IPS-18a (cell line): Measurements from ENCODE around the gene TEX26.

Experiments
- H3K27ac ChIP-seq: one replicate; pipeline ENCODE4 v1.5.1; 2013; ENCODE audit warnings: low read length
- H3K27me3 ChIP-seq: one replicate; pipeline ENCODE4 v1.6.1; 2013; ENCODE audit warnings: mild to moderate bottlenecking, low read length; ENCODE audit not compliant: control insufficient read depth, insufficient read depth
- H3K36me3 ChIP-seq: one replicate; pipeline ENCODE4 v1.6.1; 2013; ENCODE audit warnings: low read depth, low read length; ENCODE audit not compliant: control insufficient read depth
- H3K4me1 ChIP-seq: one replicate; pipeline ENCODE4 v1.6.1; 2013; ENCODE audit warnings: low read depth, low read length; ENCODE audit not compliant: control insufficient read depth
- H3K4me3 ChIP-seq: one replicate; pipeline ENCODE4 v1.5.1; 2013; ENCODE audit warnings: low read length
- H3K9ac ChIP-seq: one replicate; pipeline ENCODE4 v1.6.1; 2013; ENCODE audit warnings: mild to moderate bottlenecking, low read length, moderate library complexity
- H3K9me3 ChIP-seq: one replicate; pipeline ENCODE4 v1.6.1; 2013; ENCODE audit warnings: low read depth, low read length; ENCODE audit not compliant: control insufficient read depth

Gene TEX26

DNA sequence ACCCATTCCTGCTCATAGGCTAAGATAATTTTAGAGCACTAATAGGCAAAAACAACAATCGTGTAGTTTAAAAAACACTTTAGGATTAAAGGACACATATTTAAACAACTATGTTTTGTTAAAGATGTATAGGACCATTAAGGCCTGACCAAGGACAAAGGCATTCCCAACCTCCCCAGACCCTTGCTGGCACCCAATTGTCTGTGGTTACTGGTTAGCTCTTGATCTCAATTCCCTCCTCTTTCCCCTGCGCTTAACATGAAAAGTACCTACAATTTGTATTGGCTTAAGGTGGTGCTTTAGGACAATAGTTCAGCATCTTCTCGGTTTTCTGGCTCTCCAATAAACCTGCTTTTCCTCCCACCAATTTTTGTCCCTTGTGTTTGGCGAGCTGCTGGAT is 51.0 kb downstream of the TEX26 start:
- H3K9me3 ChIP-seq, result no peaks in the 10 kb centered on the region
- no peak overlapping the region for H3K27ac ChIP-seq
- H3K4me3 ChIP-seq, result no peak overlapping the region
- H3K4me1 ChIP-seq, result peaks cover 15% of the 10 kb centered on the region
- no peak overlapping the region for H3K9ac ChIP-seq
- H3K27me3 ChIP-seq, result no peaks in the 10 kb centered on the region
- no peaks in the 10 kb centered on the region for H3K36me3 ChIP-seq

DNA sequence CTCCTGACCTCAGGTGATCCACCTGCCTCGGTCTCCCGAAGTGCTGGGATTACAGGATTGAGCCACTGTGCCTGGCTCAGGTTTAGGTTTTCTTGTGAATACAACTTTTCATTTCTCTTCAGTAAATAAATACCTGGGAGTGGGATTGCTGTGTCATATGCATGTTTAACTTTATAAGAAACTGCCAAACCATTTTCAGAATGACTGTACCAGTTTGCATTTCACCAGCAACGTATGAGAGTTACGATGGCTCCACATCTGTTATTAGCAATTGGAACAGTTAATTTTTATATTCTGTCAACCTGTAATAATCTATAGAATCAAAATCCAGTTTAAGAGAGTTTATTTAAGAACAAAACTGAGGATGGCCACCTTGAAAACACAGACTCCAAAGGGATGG is 52.2 kb downstream of the TEX26 start:
- Histone ChIP-seq H3K27ac (no peak overlapping the region), H3K36me3 (no peaks in the 10 kb centered on the region), H3K27me3 (no peaks in the 10 kb centered on the region), H3K9me3 (no peaks in the 10 kb centered on the region), H3K9ac (no peak overlapping the region), H3K4me3 (no peak overlapping the region), H3K4me1 (peaks cover 15% of the 10 kb centered on the region)

DNA sequence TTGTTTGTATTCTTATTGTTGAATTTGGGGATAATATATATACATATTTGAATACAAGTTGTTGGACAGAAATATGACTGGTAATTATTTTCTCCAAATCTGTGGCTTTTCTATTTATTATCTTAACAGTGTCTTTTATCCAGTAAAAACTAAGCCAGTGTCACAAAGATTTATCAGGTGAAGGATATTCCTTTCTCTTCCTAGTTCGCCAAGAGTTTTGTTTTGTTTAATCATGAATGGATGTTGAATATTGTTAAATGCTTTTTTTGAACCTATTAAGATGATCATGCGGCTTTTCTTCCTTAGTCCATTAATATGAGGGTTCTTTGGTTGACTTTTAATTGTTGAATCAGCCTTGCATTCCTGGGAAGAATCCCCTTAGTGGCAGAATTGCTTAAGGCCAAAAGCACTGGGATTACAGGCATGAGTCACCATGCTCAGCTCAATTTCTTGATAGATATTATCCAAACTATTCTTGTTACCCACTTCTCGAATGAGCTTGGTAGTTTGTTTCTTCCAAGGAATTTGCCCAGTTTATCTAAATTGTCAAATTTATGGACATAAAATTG is 53.3 kb downstream of the TEX26 start:
- Histone ChIP-seq H3K27ac (no peak overlapping the region), H3K9me3 (no peaks in the 10 kb centered on the region), H3K36me3 (no peaks in the 10 kb centered on the region), H3K4me1 (peaks cover 15% of the 10 kb centered on the region), H3K27me3 (no peaks in the 10 kb centered on the region), H3K4me3 (no peak overlapping the region), H3K9ac (no peak overlapping the region)

DNA sequence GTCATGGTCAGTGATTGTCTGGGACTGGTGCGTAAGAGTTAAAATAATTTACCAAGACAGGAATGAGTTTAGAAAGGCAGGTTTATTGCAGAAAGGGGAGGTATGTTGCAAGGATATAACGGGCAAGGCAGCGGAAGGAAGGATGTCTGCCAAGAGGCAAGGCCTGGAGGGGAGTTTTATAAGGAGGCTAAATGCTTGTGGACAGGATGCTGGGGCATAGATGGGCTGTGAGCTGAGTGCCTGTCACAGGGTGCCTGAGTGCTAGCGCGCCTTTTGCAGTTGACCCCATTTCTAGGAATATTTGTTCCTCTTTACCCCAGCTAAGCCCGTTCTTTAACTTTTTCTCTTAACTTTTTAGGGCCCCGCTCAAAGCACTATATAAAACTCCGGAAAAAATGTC is 58.7 kb downstream of the TEX26 start:
- Histone ChIP-seq H3K27ac (no peak overlapping the region), H3K4me3 (no peak overlapping the region), H3K27me3 (no peaks in the 10 kb centered on the region), H3K9ac (no peak overlapping the region), H3K36me3 (no peaks in the 10 kb centered on the region), H3K9me3 (no peaks in the 10 kb centered on the region), H3K4me1 (peaks cover 6% of the 10 kb centered on the region)

DNA sequence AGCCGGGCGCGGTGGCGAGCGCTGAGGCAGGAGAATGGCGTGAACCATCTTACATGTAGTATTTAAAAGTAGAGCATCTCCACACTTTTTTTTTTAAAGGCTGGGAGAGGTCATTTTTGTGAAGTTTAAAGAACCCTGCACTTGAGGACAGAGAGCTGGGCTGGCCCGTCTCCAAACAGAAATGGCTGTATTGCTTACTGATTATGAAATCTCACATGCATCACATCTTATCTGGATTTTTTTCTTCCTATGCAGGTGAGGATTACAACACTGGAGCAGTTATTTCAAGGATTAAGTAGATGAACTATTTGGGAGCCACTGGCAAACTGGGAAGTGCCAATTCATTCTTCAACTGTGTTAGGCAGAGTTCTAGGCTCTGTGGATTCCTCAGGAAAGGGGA is 59.5 kb downstream of the TEX26 start:
- Histone ChIP-seq H3K27me3 (no peaks in the 10 kb centered on the region), H3K4me3 (no peak overlapping the region), H3K36me3 (no peaks in the 10 kb centered on the region), H3K4me1 (peaks cover 6% of the 10 kb centered on the region), H3K9me3 (no peaks in the 10 kb centered on the region), H3K9ac (no peak overlapping the region), H3K27ac (no peak overlapping the region)

DNA sequence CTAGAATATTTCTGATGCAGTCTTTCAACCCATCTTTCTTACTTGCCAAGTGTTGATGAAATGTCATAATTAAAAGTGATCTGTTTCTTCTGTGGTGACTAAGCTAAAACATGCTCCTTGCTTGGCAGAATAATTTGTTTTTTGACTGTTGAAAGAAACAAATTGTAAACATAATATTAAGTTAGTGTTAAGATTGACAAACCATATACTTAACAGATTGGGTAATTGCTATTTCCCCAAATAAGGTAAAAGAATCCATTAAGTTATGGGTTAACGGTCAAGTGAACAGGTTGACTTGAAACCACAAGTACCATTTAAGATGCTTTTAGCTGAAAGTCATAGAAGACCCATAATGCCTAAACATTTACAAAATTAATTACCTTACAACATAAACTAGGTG is 62.9 kb downstream of the TEX26 start:
- Histone ChIP-seq H3K9ac (no peak overlapping the region), H3K27me3 (no peaks in the 10 kb centered on the region), H3K27ac (no peak overlapping the region), H3K4me1 (no peaks in the 10 kb centered on the region), H3K4me3 (no peak overlapping the region), H3K36me3 (no peaks in the 10 kb centered on the region), H3K9me3 (no peaks in the 10 kb centered on the region)

DNA sequence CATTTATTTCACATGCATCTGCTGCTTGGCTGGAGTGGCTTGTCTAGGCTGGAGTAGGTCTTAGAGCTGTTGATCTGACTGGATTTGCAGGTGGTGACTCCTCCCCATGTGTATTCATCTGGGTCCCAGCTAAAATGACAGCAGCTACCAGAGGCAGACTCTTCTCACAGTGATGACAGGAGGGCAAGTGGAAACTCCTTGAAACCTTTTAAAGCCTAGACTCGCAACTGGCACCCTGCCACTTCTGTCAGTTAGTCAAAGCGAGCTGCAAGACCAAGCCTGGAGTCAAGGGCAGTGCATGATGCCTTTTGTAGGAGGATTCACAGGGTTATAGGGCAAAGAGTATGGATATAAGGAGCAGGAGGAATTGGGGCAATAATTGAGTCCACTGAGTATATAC is 65.2 kb downstream of the TEX26 start:
- H3K36me3 ChIP-seq, result no peaks in the 10 kb centered on the region
- no peaks in the 10 kb centered on the region for H3K27me3 ChIP-seq
- H3K9ac ChIP-seq, result no peak overlapping the region
- no peaks in the 10 kb centered on the region for H3K9me3 ChIP-seq
- H3K4me1 ChIP-seq, result no peaks in the 10 kb centered on the region
- H3K4me3 ChIP-seq, result no peak overlapping the region
- no peak overlapping the region for H3K27ac ChIP-seq

DNA sequence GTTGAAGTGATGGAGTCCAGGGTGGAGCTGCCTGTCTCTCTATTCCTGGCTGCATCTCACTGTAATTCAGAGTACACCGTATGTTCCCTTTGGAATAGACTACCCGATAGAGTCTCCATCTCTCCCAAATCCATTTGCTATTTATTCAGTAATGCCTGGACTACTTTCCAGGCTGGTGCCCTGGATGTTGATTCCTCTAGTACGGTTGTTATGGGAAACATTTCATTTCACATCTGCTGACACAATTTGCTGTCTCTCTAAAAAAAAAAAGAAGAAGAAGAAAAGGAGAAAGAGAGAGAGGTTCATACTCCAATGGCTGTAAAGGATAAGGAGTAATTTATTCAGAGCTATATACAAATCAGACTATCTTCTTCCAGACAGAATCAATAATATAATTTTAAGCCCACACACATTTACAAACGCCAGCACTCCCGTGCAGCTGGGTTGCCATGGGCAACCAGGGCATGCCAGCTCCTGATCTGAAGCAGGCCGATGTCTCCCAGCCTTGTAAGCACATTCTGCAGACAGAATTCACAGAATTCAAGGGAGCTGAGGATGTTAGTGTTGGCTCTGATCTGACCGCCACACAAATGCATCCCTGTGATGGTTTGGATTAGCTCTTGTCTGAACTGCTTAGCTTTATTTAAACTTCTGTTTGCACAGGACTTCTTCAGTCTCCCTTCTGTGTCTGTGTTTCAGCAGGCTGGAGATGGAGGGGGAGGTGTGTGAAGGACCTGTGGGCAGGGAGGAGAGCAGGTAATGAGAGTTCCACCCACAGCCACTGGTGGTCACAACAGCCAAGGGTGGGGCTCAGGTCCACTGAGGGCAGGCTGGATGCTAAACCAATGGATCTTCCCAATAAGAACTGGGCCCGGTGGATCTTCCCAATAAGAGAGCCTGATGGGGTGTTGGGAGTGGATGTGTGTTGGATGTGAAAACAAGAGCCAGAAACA is 66.0 kb downstream of the TEX26 start:
- no peaks in the 10 kb centered on the region for H3K4me1 ChIP-seq
- H3K27ac ChIP-seq, result no peak overlapping the region
- H3K9ac ChIP-seq, result no peak overlapping the region
- H3K9me3 ChIP-seq, result no peaks in the 10 kb centered on the region
- no peaks in the 10 kb centered on the region for H3K36me3 ChIP-seq
- no peak overlapping the region for H3K4me3 ChIP-seq
- H3K27me3 ChIP-seq, result no peaks in the 10 kb centered on the region

DNA sequence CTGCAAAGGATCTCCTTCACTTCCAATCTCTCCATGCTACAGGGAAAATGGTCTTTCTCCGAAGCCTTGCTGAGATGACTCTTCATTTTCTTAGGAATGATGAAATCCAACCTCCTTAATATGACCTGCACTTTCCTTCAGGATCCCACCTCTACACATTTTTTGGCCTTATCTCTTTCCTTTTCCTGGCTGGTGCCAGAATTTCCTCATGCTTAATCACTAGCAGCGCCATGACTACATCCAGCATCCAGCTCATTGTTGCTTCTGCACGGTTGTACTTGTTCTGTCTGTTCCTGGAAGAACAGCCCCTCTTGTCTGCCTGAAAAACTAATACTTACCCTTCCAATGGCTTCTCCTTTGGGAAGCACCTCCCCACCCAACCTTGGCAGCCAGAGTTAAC is 68.4 kb downstream of the TEX26 start:
- no peaks in the 10 kb centered on the region for H3K27me3 ChIP-seq
- no peaks in the 10 kb centered on the region for H3K4me1 ChIP-seq

DNA sequence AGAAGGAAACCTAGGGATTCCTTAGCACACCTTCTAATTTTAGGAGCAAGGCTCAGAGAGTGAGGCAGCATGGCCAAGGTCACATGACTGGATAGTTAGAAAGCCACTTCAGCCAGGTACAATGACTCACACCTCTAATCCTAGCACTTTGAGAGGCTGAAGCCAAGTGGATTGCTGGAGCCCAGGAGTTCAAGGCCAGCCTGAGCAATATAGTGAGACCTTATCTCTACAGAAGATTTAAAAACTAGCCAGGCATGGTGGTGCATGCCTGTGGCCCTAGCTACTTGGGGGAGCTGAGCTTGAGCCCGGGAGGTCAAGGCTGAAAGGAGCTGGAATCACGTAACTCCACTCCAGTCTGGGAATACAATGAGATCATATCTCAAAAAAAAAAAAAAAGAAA is 69.2 kb downstream of the TEX26 start:
- no peak overlapping the region for H3K9ac ChIP-seq
- H3K27ac ChIP-seq, result no peak overlapping the region
- H3K4me1 ChIP-seq, result no peaks in the 10 kb centered on the region
- no peaks in the 10 kb centered on the region for H3K36me3 ChIP-seq
- H3K4me3 ChIP-seq, result no peak overlapping the region
- no peaks in the 10 kb centered on the region for H3K9me3 ChIP-seq
- H3K27me3 ChIP-seq, result no peaks in the 10 kb centered on the region

More for the DNA sequence above, 68.4 kb downstream of the TEX26 start:
- Histone ChIP-seq H3K9ac (no peak overlapping the region), H3K4me3 (no peak overlapping the region), H3K9me3 (no peaks in the 10 kb centered on the region), H3K36me3 (no peaks in the 10 kb centered on the region), H3K27ac (no peak overlapping the region)

DNA sequence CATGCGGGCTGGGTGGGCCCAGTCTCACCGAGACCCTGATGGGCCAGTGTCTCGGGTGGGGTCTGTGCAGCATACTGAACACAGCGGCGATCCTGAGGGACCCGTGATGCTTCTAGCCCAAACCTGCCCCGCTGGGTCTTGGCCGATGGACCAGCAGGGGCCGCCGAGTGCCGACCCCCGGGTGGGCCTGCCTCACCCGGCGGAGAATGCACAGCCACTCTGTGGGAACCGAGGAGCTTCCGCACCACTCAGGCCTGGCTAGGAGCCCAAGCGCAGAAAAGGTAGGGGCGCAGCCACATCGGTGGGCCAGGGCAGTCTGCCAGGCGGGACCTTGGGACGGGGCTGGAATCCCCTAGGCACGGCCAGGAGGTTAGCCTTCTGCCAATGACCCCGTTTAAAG is 72.6 kb downstream of the TEX26 start:
- Histone ChIP-seq H3K9ac (no peak overlapping the region), H3K4me1 (no peaks in the 10 kb centered on the region), H3K27ac (no peak overlapping the region), H3K9me3 (no peaks in the 10 kb centered on the region), H3K4me3 (no peak overlapping the region), H3K27me3 (no peaks in the 10 kb centered on the region), H3K36me3 (no peaks in the 10 kb centered on the region)

DNA sequence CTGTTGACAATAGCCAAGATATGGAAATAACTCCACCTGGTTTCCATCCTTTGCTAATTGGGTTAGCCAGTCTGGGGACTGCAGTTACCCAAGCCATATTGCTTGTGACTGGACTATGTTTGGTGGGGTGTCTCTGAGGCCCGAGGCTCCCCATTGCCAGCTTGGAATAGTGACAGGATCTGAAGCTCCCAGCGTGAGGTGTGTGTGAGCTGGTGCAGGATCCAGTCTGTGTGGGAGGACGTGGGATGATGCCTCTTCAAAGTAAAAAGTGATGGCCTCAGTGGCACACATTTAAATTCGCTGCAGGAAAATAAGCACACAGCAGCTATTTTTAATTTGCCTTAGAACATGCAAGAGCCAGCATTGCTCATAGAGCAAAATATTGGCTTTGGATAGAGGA is 75.0 kb downstream of the TEX26 start:
- Histone ChIP-seq H3K27me3 (no peaks in the 10 kb centered on the region), H3K27ac (no peak overlapping the region), H3K4me3 (no peak overlapping the region)

More for the DNA sequence above, 75.0 kb downstream of the TEX26 start:
- H3K9me3 ChIP-seq, result no peaks in the 10 kb centered on the region
- no peak overlapping the region for H3K9ac ChIP-seq
- H3K36me3 ChIP-seq, result no peaks in the 10 kb centered on the region
- peaks cover 18% of the 10 kb centered on the region for H3K4me1 ChIP-seq
